IMR-90 (cell line): ENCODE data around the gene ZNF519. TPM values are rescaled to one million over a fixed set of nuclear protein-coding genes. Genes with fewer than 3 reads are reported as not detected.

Experiments used
- ATAC-seq: fragments of 200-7000 bp; cut with Tn5 transposase; 2 replicates; pipeline ENCODE4 v1.9.1; 2020; ENCODE audit warnings: low read depth, mild to moderate bottlenecking, moderate library complexity
- BruUV-seq: library from RNA; stranded (reverse); fragments of 400-500 nt; replicated peaks from 2 replicates; lab custom pipeline; 2021; lab: Mats Ljungman, UMichigan
- CTCF ChIA-PET: fragments of 300-600 bp; formaldehyde crosslinking; extraction: SDS; loops from one replicate; lab custom pipeline; 2021; ENCODE audit warnings: antibody characterized with exemption; lab: Yijun Ruan, JAX
- POLR2A ChIA-PET: fragments of 300-600 bp; sonication (Branson Sonifier 250); formaldehyde crosslinking; loops from one replicate; lab custom pipeline; 2022; ENCODE audit warnings: antibody characterized with exemption; ENCODE audit not compliant: unreplicated experiment; lab: Charles Lee
- DNase-seq: peaks from one replicate; pipeline ENCODE4 v3.0.0; 2013
- H2AFZ ChIP-seq: replicated peaks from 2 replicates; pipeline ENCODE3; 2013; ENCODE audit warnings: low read length, mild to moderate bottlenecking; ENCODE audit not compliant: poor library complexity
- H2AK5ac ChIP-seq: 2 replicates; pipeline ENCODE4 v1.6.1; 2013; ENCODE audit warnings: low read depth, low read length, inconsistent platforms
- H2AK9ac ChIP-seq: replicated peaks from 2 replicates; pipeline ENCODE3; 2013; ENCODE audit warnings: mild to moderate bottlenecking, low read depth, low read length, moderate library complexity; ENCODE audit not compliant: poor library complexity
- H2BK120ac ChIP-seq: 2 replicates; pipeline ENCODE4 v1.6.1; 2013; ENCODE audit warnings: low read depth, low read length, inconsistent platforms
- H2BK15ac ChIP-seq: 3 replicates; pipeline ENCODE4 v1.6.1; 2013; ENCODE audit warnings: low read depth, low read length, inconsistent platforms
- H2BK20ac ChIP-seq: 2 replicates; pipeline ENCODE4 v1.6.1; 2013; ENCODE audit warnings: low read depth, mild to moderate bottlenecking, inconsistent platforms, low read length, moderate library complexity
- H2BK5ac ChIP-seq: 2 replicates; pipeline ENCODE4 v1.6.1; 2013; ENCODE audit warnings: mild to moderate bottlenecking, low read depth, low read length, inconsistent platforms; ENCODE audit not compliant: poor library complexity, severe bottlenecking
- H3K14ac ChIP-seq: replicated peaks from 2 replicates; pipeline ENCODE4 v1.6.1; 2013; ENCODE audit warnings: low read depth, low read length, inconsistent platforms
- H3K18ac ChIP-seq: 2 replicates; pipeline ENCODE4 v1.6.1; 2013; ENCODE audit warnings: low read depth, low read length, control low read depth
- H3K23ac ChIP-seq: 2 replicates; pipeline ENCODE4 v1.6.1; 2013; ENCODE audit warnings: low read depth, low read length, inconsistent platforms
- H3K27ac ChIP-seq: 2 replicates; pipeline ENCODE4 v1.5.1; 2013; ENCODE audit warnings: mild to moderate bottlenecking, control low read depth, low read length; ENCODE audit not compliant: insufficient read depth
- H3K27me3 ChIP-seq: 2 replicates; pipeline ENCODE4 v1.6.1; 2013; ENCODE audit warnings: low read length; ENCODE audit not compliant: control insufficient read depth, insufficient read depth
- H3K36me3 ChIP-seq: 2 replicates; pipeline ENCODE4 v1.6.1; 2013; ENCODE audit warnings: low read length, mixed read lengths; ENCODE audit not compliant: control insufficient read depth, insufficient read depth
- H3K4ac ChIP-seq: 2 replicates; pipeline ENCODE4 v1.6.1; 2013; ENCODE audit warnings: low read depth, low read length, inconsistent platforms
- H3K4me1 ChIP-seq: 2 replicates; pipeline ENCODE4 v1.6.1; 2013; ENCODE audit warnings: low read length, mixed read lengths; ENCODE audit not compliant: control insufficient read depth, insufficient read depth
- H3K4me2 ChIP-seq: 2 replicates; pipeline ENCODE4 v1.6.1; 2013; ENCODE audit warnings: low read depth, mild to moderate bottlenecking, control low read depth, low read length, moderate library complexity
- H3K4me3 ChIP-seq: 2 replicates; pipeline ENCODE4 v1.5.1; 2013; ENCODE audit warnings: low read depth, mild to moderate bottlenecking, control low read depth, low read length, moderate library complexity; ENCODE audit not compliant: insufficient read depth
- H3K56ac ChIP-seq: 2 replicates; pipeline ENCODE4 v1.6.1; 2013; ENCODE audit warnings: low read length, inconsistent platforms; ENCODE audit not compliant: insufficient read depth; ENCODE audit errors: extremely low read depth
- H3K79me1 ChIP-seq, 2 experiments: 2 replicates each; pipeline ENCODE4 v1.6.1; 2013; ENCODE audit warnings: low read length in 2 of 2, inconsistent platforms in 1 of 2, low read depth in 1 of 2
- H3K9ac ChIP-seq: 2 replicates; pipeline ENCODE4 v1.6.1; 2013; ENCODE audit warnings: low read depth, low read length, control low read depth
- H3K9me1 ChIP-seq: 2 replicates; pipeline ENCODE4 v1.6.1; 2013; ENCODE audit warnings: low read length, inconsistent platforms; ENCODE audit not compliant: insufficient read depth
- H3K9me3 ChIP-seq: 2 replicates; pipeline ENCODE4 v1.6.1; 2013; ENCODE audit warnings: low read length; ENCODE audit not compliant: control insufficient read depth, insufficient read depth
- H4K20me1 ChIP-seq: 2 replicates; pipeline ENCODE4 v1.6.1; 2013; ENCODE audit warnings: low read length, inconsistent platforms; ENCODE audit not compliant: insufficient read depth
- H4K5ac ChIP-seq: 2 replicates; pipeline ENCODE4 v1.6.1; 2013; ENCODE audit warnings: mild to moderate bottlenecking, low read depth, low read length, control low read depth
- H4K8ac ChIP-seq, 2 experiments: 2 replicates each; pipeline ENCODE4 v1.6.1; 2013; ENCODE audit warnings: low read depth in 2 of 2, low read length in 2 of 2, control low read depth in 1 of 2, inconsistent platforms in 1 of 2
- H4K91ac ChIP-seq: 2 replicates; pipeline ENCODE4 v1.6.1; 2013; ENCODE audit warnings: low read depth, low read length, inconsistent platforms; ENCODE audit not compliant: insufficient read depth
- BHLHE40 ChIP-seq: fragments of 150-350 bp; IDR thresholded peaks from 2 replicates; pipeline ENCODE4 v1.6.1; 2016; ENCODE audit warnings: mild to moderate bottlenecking, low read depth, low read length
- FOS ChIP-seq: fragments of 150-350 bp; IDR thresholded peaks from 2 replicates; pipeline ENCODE4 v1.6.1; 2016; ENCODE audit warnings: low read depth, low read length
- MAFK ChIP-seq: IDR thresholded peaks from 2 replicates; pipeline ENCODE4 v1.6.1; 2012; ENCODE audit warnings: low read depth, low read length, improper control_type of control experiment
- POLR2A ChIP-seq: IDR thresholded peaks from 2 replicates; pipeline ENCODE4 v1.6.1; 2012; ENCODE audit warnings: mild to moderate bottlenecking, low read depth, low read length
- RAD21 ChIP-seq: IDR thresholded peaks from 2 replicates; pipeline ENCODE4 v1.6.1; 2012; ENCODE audit warnings: low read length, improper control_type of control experiment
- WGBS, 2 experiments: methylation state at CpG; one replicate each; pipeline versions ENCODE4 v1.1.5 to v1.1.7; 2013; ENCODE audit warnings: missing lambda C conversion rate in 2 of 2; ENCODE audit not compliant: insufficient read length in 1 of 2; ENCODE audit errors: extremely low coverage in 2 of 2; 5-methylcytosine and 5-hydroxymethylcytosine counted together
- dilution Hi-C: fragments of 300-500 bp; cut with HindIII; formaldehyde crosslinking; loops from one replicate; pipeline ENCODE4 v1.14.3; 2018; ENCODE audit warnings: low sequenced_read_pairs; ENCODE audit not compliant: unreplicated experiment
- in situ Hi-C: fragments of 300-500 bp; cut with MboI; formaldehyde crosslinking; loops from 3 replicates; pipeline ENCODE4 v1.14.3; 2019; ENCODE audit warnings: low sequenced_read_pairs, inconsistent platforms, mixed read lengths
- intact Hi-C: fragments of 100-400 bp; cut with micrococcal nuclease; formaldehyde crosslinking; loops from 2 replicates; pipeline ENCODE4 v1.10.0; 2022
- polyA plus RNA-seq, 3 experiments: library from polyadenylated mRNA; depleted of rRNA; stranded (reverse); fragments of >200 nt; gene quantifications; 2 replicates each; pipeline ENCODE4 v1.2.3, GENCODE V29; 2012; ENCODE audit warnings: low replicate concordance in 1 of 3
- total RNA-seq: library from RNA; depleted of rRNA; stranded (reverse); fragments of >200 nt; gene quantifications from 2 replicates; pipeline ENCODE4 v1.2.3, GENCODE V29; 2012

Gene ZNF519
- total and polyA plus RNA-seq, 2 of the 4 experiments (the other 2 are of a cell fraction) = 2.3 to 4.7 TPM

- no peak overlapping the region for H3K4me3 ChIP-seq
- ATAC-seq = no peak
- CTCF ChIA-PET = no interaction called here
- no peak overlapping the region for H3K18ac ChIP-seq
- no TSS peak for BruUV-seq
- H3K4ac ChIP-seq = no peak overlapping the region
- H3K36me3 ChIP-seq = 0 out of 2 replicates have a peak, but pooled peaks cover 2% of the 10 kb centered on the region
- H3K56ac ChIP-seq = no peak overlapping the region
- H2AK5ac ChIP-seq = no peak overlapping the region
- no peak overlapping the region for H3K23ac ChIP-seq
- no peak overlapping the region for H2BK5ac ChIP-seq
- H3K9ac ChIP-seq = no peak overlapping the region
- H4K5ac ChIP-seq = no peak overlapping the region
- H4K20me1 ChIP-seq = no peaks in the 10 kb centered on the region
- no peaks in the 10 kb centered on the region for H3K9me3 ChIP-seq
- no peak overlapping the region for H4K91ac ChIP-seq
- H3K4me1 ChIP-seq = no peaks in the 10 kb centered on the region
- no peak overlapping the region for H4K8ac ChIP-seq
- no peak overlapping the region for H3K4me2 ChIP-seq
- no peak for DNase-seq
- in situ Hi-C loops (no loop called here), intact Hi-C loops (no loop called here), dilution Hi-C loops (no loop called here)
- no peaks in the 10 kb centered on the region for H3K79me1 ChIP-seq
- H3K27ac ChIP-seq = no peak overlapping the region
- 100% methylated on average over 1 of the region's 2 CpGs; no CpG with 5 or more reads in 1 of the 2 experiments for WGBS, 2 experiments
- H2AK9ac ChIP-seq = no peak overlapping the region
- no peak overlapping the region for H2BK20ac ChIP-seq
- no peak overlapping the region for H2BK120ac ChIP-seq
- H3K27me3 ChIP-seq = no peaks in the 10 kb centered on the region
- no peak overlapping the region for H2AFZ ChIP-seq
- H3K9me1 ChIP-seq = no peaks in the 10 kb centered on the region
- H2BK15ac ChIP-seq = no peak overlapping the region
- POLR2A ChIA-PET = no interaction called here
- TF ChIP-seq POLR2A = no peak
- TF ChIP-seq MAFK = no peak
- no peak for TF ChIP-seq BHLHE40
- TF ChIP-seq RAD21 = no peak
- no peak for TF ChIP-seq FOS
- H3K14ac ChIP-seq = no peak overlapping the region
Measured at GRCh38 chr18:14097761-14098160, 34.5 kb downstream of the ZNF519 start.
